Fibroblast of the conjunctiva (primary cell): ENCODE measurements around the gene ATL2.
"Not testable (repeated sequence)": the region's sequence is repeated elsewhere in the genome, so short reads cannot be mapped to it uniquely, and the experiment has no call there.

Experiments
- DNase-seq: peaks from one replicate; pipeline ENCODE4 v3.0.0-alpha.2; 2010; ENCODE audit warnings: low read depth

The ATL2 gene

GRCh38 chr2:38390947-38391346, 13.9 kb upstream of the ATL2 start:
- no peak for DNase-seq

DNA sequence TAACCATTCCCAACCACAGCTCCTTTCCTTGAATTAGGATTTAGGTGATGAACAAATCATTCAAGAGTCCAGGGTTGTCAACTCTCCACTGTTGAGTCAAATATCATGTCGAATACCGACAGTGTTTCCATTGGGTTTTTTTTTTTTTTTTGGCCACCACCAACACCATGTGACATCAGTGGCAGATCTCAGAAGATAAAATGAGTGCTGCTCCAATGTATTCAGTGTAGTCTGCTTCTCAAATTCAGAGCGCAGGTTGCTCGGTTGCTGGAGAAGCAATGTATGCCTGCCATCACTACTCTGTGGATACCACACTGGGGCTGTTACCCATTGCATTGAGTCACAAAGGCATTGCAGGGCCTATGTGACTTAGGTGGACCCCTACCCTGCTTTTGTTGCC, 10.8 kb upstream of the ATL2 start:
- DNase-seq: no peak

DNA sequence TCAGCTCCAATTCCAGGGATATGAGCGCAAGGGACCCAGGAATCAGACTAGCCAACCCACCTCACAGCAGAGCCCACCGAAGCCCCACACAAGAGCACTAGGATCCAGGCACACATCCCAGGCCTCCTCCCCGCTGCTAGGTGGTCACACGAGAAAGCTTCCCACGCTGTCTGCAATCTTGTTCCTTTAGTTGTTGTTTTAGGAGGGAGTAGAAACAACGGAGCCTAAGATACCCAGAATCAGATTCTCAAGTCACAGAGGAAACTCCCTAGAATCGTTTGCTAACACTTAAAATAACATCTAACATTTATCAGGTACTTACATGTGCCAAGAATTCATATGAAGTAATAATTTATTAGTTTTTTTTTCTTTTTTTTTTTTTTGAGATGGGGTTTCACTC, 9.7 kb upstream of the ATL2 start:
- DNase-seq: no peak

DNA sequence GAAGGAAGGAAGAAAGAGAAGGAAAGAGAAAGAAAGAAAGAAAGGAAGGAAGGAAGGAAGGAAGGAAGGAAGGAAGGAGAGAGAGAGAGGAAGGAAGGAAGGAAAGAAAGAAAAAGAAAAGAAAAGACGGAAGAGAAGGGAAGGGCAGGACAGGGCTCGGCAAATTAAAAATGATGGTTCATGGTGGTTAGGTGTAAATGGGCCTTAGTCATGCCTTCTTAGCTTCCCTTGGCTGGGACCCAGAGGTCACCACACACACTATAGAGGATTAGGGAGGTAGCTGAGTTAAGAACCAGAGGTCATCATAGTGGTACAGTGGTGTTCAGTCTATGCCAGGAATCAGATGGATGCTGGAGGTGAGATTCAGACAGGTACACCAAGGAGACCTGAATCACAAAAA, 9.3 kb upstream of the ATL2 start:
- DNase-seq: no peak

DNA sequence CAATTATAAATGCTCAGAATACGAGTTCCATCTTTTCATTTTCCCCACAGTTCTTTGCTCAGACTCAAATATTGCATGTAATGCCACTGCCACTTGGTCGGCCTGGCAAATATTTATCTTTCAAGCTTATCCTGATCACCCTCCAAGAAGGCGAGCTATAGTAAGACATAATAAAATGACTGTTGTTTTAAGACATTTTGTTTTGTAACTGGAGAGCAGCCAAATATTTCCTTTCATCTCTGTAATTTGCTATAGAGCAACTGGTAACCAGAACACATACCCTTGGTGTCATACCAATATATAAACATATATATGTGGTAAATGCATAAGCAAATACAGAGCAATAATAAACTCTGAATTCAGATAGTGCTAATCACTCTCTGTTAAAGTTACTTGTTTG, 7.3 kb upstream of the ATL2 start:
- no peak for DNase-seq

GRCh38 chr2:38383741-38384140, 6.7 kb upstream of the ATL2 start:
- DNase-seq: not testable (repeated sequence)

- DNase-seq: no peak
Observed at GRCh38 chr2:38381381-38382143, 4.5 kb upstream of the ATL2 start.

- DNase-seq: no peak
Observed at GRCh38 chr2:38380397-38381130, 3.5 kb upstream of the ATL2 start.

- peak; percentile 43 for DNase-seq
Observed at GRCh38 chr2:38376346-38377049, 575 bp downstream of the ATL2 start.

DNA sequence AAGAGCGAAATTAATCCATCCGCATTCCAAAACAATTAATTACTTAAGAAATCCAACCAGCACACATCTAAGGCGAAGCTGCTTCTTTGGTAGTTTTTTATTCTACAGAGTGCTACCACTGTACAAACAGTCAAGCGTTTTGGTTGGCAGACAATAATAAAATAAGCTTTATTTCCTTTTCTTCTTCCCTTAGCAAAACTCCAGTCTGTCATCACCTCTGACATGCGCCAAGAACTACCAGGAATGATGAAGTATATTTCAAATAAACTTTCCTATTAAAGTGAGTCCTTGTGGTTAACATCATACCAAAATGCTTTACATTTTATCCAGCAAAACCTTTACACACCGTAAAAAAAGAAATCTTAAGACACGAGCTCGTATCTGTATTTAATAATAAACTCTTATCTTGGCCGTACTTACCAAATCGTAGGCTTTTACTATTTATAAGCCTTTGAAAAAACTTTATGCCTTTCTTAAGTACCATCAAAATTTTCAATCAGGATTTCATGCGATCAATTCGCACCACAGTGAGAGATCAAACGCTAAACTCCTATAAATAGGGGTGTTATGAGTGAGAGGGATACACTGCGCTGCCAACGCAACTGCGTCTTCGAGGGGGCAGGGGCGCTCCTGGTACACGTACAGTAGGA, 1.3 kb downstream of the ATL2 start:
- no peak for DNase-seq

GRCh38 chr2:38374984-38375383, 2.1 kb downstream of the ATL2 start:
- DNase-seq: no peak

DNA sequence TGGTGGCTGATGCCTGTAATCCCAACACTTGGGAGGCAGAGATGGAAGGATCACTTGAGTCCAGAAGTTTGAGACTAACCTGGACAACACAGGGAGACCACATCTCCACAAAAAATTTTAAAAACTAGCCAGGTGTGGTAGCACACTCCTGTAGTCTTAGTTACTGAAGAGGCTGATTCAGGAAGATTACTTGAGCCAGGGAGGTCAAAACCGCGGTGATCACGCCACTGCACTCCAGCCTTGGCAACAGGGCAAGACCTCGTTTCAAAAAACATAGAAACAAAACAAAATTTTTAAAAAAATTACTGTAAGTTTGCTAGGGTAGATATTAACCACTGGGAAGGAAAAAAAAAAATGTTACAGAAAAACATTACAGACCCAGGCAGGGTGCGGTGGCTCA, 5.8 kb downstream of the ATL2 start:
- DNase-seq: no peak

DNA sequence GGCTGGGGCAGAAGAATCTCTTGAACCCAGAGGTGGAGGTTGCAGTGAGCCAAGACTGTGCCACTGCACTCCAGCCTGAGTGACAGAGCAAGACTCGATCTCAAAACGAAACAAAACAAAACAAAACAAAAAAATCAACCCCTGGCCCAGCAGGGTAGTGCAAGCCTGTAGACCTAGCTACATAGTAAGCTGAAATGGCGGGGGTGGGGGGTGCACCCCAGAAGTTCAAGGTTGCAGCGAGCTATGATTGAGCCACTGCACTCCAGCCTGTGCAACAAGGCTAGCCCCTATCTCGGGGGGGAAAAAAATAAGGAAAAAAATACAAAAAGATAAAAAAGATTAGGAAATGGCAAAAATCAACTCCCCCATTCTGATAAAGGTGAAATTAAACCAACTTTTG, 6.4 kb downstream of the ATL2 start:
- no peak for DNase-seq

DNA sequence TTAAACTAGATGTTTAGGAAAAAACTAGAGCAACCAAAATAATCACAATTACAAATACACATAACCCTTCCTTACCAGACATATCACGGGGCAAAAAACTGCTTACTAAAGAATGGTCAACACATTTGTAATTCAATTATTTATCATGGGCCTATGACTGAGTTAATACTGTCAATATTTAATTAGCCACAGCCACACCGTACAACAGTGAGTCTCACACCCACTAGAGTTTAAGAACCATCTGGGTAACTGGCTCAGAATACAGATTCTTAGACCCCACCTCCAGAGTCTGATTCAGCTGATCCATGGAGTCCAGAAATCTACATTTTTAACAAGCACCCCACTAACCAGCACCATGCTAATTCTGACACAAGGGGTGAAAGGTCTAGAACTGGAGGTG, 14.8 kb downstream of the ATL2 start:
- no peak for DNase-seq

GRCh38 chr2:38360177-38360576, 16.9 kb downstream of the ATL2 start:
- DNase-seq: no peak

- DNase-seq: no peak
Observed at GRCh38 chr2:38353402-38353801, 23.7 kb downstream of the ATL2 start.

DNA sequence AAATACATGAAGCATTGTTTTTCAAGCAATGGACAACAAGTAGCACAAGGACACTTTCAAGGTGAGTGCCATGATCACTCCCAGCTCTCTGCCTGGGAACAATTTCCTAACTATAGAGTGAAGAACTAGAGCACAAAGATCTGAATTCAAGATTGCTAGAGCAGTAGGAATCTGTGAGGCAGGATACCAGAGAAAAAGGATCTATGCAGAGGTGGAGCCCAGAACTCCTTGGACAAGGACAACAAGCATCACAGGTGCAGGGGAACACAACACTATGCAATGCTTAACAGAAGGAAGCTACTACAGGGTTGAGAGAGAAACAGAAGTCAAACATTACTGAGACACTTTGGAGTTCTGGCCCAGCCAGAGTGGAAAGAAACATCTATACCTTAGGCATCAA, 24.7 kb downstream of the ATL2 start:
- no peak for DNase-seq

- no peak for DNase-seq
Observed at GRCh38 chr2:38345323-38346038, 31.6 kb downstream of the ATL2 start.

- DNase-seq: no peak
Observed at GRCh38 chr2:38344813-38345212, 32.3 kb downstream of the ATL2 start.

DNA sequence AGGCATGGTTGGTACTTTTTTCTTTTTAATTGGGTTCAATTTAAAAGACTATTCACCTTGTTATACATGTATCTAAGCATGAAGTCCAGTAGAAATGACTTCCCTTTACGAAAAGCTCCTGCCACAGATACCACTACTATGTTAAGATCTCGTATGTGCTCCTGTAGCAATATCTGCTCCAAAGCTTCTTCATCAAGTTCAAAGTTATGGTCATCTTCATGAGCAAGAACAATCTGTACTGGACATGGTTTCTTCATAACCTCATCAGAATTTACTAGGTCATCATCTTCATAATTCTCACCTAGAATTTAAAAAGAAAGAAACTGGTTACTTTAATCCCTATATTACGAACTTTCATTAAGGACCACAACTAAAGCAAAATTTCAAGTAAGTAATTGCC, 33.9 kb downstream of the ATL2 start:
- no peak for DNase-seq

- DNase-seq: no peak
Observed at GRCh38 chr2:38336621-38337020, 40.5 kb downstream of the ATL2 start.

DNA sequence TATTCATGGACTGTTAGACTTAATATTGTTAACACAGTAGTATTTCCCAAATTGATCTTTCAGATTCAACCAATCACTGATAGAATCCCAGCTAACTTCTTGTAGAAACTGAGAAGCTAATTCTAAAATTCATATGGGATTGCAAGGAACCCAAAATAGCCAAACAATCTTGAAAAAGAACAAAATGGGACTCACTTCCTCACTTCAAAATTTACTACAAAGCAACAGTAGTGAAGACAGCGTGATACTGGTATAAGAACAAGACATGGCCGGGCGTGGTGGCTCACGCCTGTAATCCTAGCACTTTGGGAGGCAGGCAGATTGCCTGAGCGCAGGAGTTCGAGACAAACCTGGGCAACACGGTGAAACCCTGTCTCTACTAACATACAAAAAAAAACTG, 46.3 kb downstream of the ATL2 start:
- DNase-seq: no peak
